Stomach (tissue), 4 donors: Measurements from ENCODE around the gene ZNF641.

Experiments
- CTCF ChIP-seq, 7 experiments: fragments of 450-650 bp in 4 of 7; fragments of 200-600 bp in 3 of 7; sonication (generic) in 3 of 7; IDR thresholded peaks; one replicate each; pipeline ENCODE4 v1.5.1; 2016 to 2019; ENCODE audit warnings: antibody characterized with exemption in 7 of 7, control low read depth in 2 of 7, mild to moderate bottlenecking in 1 of 7
- EP300 ChIP-seq: sonication (generic); formaldehyde crosslinking; IDR thresholded peaks from one replicate; pipeline ENCODE4 v1.6.1; 2017; ENCODE audit warnings: antibody characterized with exemption
- POLR2AphosphoS5 ChIP-seq, 3 donors: sonication (generic); formaldehyde crosslinking; IDR thresholded peaks; one replicate each; pipeline ENCODE4 v1.6.1; 2016; ENCODE audit warnings: antibody characterized with exemption in 3 of 3

GRCh38 chr12:48291511-48291910, 59.2 kb downstream of the ZNF641 start:
- TF ChIP-seq CTCF (IDR thresholded peaks at IDR 0.05), result no peak
- TF ChIP-seq EP300, result no peak
- no peak for TF ChIP-seq POLR2AphosphoS5 (IDR thresholded peaks at IDR 0.05)
